ENCODE data around the gene B4GALT7.

B4GALT7 gene

DNA sequence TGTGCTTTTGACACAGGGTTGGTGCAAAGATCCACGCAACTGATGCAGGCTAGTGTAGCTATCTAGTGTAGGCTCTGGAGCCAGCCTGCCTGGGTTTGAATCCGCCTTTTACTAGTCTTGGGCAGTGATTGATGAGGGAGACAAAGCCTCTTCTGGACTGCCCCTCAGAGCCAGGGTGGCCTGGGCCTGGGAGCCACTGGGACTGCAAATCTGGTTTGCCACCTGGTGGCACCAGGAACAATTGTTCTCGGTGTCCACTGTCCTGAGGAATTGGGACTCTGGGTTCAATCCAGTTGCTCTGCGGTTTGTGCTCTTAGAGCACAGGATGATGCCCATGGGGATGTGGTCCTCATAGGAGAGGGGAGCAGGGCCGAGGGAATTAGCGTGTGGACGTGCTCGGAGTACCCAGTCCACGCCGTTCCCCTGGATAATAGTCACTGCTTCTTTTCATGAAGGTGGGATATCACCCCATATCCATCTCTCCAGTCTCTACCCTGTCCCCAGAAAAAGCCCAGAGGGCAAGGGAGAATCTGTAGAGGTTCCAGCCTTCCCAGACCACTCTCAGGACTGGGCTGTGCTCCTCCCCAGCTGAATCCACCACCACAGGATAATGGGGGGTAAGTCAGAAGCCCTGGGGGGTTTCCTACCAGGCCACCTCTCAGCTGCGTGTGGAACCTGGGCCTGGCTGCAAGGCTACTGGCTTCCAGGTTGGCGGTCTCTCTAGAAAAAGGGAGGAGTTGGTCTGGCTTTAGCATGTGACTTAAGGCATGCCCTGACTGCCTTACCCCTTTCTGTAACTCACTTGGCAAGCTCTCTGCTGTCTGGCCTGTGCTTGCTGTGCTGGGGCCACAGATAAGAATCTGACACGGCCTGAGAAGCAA is 1.9 kb downstream of the B4GALT7 start:
- no peak for DNase-seq (ENCODE audit: low spot score)
- TF ChIP-seq, protein P1, sequence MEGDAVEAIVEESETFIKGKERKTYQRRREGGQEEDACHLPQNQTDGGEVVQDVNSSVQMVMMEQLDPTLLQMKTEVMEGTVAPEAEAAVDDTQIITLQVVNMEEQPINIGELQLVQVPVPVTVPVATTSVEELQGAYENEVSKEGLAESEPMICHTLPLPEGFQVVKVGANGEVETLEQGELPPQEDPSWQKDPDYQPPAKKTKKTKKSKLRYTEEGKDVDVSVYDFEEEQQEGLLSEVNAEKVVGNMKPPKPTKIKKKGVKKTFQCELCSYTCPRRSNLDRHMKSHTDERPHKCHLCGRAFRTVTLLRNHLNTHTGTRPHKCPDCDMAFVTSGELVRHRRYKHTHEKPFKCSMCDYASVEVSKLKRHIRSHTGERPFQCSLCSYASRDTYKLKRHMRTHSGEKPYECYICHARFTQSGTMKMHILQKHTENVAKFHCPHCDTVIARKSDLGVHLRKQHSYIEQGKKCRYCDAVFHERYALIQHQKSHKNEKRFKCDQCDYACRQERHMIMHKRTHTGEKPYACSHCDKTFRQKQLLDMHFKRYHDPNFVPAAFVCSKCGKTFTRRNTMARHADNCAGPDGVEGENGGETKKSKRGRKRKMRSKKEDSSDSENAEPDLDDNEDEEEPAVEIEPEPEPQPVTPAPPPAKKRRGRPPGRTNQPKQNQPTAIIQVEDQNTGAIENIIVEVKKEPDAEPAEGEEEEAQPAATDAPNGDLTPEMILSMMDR (IDR thresholded peaks at IDR 0.05; ENCODE audit: extremely low read depth, missing control alignments) = no peak

- TF ChIP-seq, protein P1 (IDR thresholded peaks at IDR 0.05; ENCODE audit: extremely low read depth, missing control alignments) = no peak
- DNase-seq (ENCODE audit: low spot score) = no peak
These were observed 2.5 kb downstream of the B4GALT7 start for GRCh38 chr5:177602458-177602830.

DNA sequence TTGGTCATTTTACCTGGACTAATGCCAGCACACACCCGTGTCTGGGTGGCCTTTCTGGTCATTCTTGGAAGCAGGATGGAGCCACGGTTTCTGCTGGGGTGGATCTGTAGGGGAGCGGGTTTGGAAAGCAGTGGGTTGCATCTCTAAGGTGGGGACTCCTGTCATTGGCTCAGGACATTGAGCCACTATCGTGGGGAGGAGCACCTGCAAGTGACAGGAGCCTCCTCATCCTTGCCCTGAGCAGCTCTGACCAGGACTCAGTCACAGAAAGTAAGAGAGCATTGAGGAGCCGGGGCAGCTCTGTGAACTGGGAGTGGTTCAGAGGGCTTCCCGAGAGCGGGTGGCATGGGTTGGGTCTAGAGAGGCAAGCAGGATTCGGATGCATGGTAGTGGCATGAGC is 3.7 kb downstream of the B4GALT7 start:
- TF ChIP-seq, protein P1 (IDR thresholded peaks at IDR 0.05; ENCODE audit: extremely low read depth, missing control alignments) = no peak
- DNase-seq (ENCODE audit: low spot score) = no peak

DNA sequence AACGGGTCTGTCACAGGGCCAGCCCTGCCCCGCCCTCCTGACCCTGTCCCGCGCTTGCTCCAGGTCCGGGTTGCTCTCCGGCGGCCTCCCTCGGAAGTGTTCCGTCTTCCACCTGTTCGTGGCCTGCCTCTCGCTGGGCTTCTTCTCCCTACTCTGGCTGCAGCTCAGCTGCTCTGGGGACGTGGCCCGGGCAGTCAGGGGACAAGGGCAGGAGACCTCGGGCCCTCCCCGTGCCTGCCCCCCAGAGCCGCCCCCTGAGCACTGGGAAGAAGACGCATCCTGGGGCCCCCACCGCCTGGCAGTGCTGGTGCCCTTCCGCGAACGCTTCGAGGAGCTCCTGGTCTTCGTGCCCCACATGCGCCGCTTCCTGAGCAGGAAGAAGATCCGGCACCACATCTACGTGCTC is 4.2 kb downstream of the B4GALT7 start:
- DNase-seq (ENCODE audit: low spot score) = no peak
- TF ChIP-seq, protein P1 (IDR thresholded peaks at IDR 0.05; ENCODE audit: extremely low read depth, missing control alignments) = no peak

DNA sequence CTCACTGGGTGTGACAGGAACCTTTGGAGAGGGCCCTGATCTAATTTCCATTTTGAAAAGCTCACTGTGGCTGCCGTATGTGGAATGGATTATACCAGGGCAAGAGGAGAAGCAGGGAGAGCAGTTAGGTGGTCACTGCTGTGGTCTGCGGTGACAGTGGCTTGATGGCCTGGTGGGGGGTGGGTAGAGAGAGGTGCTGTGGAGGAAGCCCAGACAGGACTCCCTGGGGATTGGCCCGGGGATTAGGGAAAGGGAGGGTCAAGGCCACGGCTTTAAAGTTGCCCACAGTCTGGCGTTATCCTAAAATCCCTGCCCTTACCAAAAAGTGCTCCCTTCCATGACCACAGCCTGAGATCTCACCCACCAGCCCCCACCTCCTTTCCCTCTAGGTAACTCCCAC is 4.7 kb downstream of the B4GALT7 start:
- DNase-seq (ENCODE audit: low spot score) = no peak
- TF ChIP-seq, protein P1 (IDR thresholded peaks at IDR 0.05; ENCODE audit: extremely low read depth, missing control alignments) = no peak

DNA sequence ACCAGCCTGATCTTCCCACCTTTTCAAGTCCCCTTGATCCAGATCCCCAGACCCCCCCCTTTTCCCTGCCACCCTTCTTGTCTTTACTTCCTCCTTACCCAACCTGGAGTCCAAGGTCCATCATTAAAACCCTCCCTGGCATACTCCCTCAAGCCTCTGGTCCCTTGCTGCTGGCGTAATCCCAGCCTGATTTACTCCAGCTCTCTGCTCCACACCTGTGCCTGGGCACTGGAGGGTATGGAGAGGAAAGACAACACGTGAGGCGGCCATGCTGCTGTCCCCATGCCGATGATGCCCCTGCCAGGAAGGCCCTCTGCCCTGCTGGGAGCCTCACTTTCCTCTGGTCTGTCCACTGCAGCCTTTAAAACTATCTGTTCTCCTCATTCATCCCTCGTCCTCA is 5.1 kb downstream of the B4GALT7 start:
- TF ChIP-seq, protein P1 (IDR thresholded peaks at IDR 0.05; ENCODE audit: extremely low read depth, missing control alignments) = no peak
- DNase-seq (ENCODE audit: low spot score) = no peak

- TF ChIP-seq, protein P1 (IDR thresholded peaks at IDR 0.05; ENCODE audit: extremely low read depth, missing control alignments) = no peak
- DNase-seq (ENCODE audit: low spot score) = no peak
These were observed 5.7 kb downstream of the B4GALT7 start for GRCh38 chr5:177605667-177606066.
